Choroid plexus epithelial cell (primary cell): ENCODE data around the gene TNNI3.
"Not testable (repeated sequence)": the region's sequence is repeated elsewhere in the genome, so short reads cannot be mapped to it uniquely, and the experiment has no call there.

Experiments
- DNase-seq: peaks from one replicate; pipeline ENCODE4 v3.0.0-alpha.2; 2010; ENCODE audit warnings: low read depth
- H3K4me3 ChIP-seq: 2 replicates; pipeline ENCODE4 v1.5.1; 2011; ENCODE audit warnings: low read depth, mild to moderate bottlenecking, control low read depth, low read length, moderate library complexity
- TF ChIP-seq, protein P1 (sequence below): conservative IDR thresholded peaks from 2 replicates; pipeline ENCODE4 v1.5.1; 2011; ENCODE audit warnings: low read depth, mild to moderate bottlenecking, control low read depth, inconsistent platforms, low read length, moderate library complexity

Gene TNNI3

DNA sequence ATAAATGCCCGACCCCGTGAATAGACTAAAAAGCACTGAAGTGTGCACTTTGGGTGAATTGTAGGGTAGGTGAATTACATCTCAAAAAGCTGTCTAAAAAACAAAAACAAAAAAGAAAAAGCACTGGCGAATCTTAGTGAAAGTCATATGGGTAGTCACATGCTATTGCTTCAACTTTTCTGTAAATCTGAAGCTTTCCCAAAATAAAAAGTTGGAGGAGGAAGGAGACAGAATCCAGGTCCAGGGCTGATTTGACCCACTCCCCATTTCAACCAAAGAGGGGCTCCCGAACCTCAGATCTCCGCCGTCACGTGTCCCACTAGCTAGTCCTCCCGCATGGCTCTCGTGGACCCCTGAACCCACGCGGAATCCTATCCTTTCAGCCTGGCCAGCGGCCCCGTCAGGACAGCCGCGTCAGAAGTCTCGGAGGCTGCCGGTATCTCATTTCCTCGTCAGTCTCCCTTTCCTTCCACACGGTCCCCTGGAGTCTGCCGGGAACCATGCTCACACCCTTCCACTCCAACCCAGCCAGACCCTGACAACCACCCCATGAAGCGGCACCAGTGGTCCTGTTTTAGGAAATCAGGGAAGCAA, 46.2 kb downstream of the TNNI3 start:
- no peak overlapping the region for H3K4me3 ChIP-seq
- TF ChIP-seq, protein P1, sequence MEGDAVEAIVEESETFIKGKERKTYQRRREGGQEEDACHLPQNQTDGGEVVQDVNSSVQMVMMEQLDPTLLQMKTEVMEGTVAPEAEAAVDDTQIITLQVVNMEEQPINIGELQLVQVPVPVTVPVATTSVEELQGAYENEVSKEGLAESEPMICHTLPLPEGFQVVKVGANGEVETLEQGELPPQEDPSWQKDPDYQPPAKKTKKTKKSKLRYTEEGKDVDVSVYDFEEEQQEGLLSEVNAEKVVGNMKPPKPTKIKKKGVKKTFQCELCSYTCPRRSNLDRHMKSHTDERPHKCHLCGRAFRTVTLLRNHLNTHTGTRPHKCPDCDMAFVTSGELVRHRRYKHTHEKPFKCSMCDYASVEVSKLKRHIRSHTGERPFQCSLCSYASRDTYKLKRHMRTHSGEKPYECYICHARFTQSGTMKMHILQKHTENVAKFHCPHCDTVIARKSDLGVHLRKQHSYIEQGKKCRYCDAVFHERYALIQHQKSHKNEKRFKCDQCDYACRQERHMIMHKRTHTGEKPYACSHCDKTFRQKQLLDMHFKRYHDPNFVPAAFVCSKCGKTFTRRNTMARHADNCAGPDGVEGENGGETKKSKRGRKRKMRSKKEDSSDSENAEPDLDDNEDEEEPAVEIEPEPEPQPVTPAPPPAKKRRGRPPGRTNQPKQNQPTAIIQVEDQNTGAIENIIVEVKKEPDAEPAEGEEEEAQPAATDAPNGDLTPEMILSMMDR, result no peak
- DNase-seq, result no peak

DNA sequence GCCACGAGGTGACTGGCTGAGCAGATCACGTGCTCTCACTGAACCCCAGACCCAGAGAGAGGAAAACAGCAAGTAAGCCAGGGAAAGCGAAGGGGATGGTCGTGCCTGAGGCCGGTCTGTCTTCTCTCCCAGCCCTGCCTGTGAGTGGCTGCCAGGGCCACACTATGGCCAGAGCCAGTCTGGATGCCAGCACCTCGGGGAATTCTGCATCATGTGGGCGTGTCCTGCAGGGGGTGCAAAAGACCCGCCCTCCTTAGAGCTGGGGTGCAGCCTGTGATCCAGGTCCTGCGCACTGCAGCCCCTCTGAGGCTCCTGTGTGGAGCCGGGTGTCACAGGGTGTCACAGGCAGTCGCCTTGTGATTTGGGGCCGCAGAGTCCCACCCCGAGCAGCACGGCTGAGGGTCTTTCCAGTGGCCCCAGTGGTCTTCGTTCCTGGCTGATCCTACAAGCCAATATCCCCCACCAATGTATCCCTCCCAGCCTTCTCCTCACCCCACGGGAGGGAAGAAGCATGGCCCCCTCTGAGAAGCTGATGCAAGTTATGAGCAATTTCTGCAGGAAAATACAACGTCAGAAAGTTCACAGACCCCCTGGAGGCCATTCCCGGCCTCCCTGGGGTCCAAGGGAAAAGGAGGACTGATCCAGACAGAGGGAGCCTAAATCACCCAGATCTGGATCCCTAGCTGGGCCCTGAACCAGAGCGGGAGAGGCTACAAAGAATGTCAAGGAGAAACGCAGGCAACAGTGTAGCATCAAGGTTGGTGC, 47.8 kb downstream of the TNNI3 start:
- TF ChIP-seq, protein P1, result no peak
- H3K4me3 ChIP-seq, result no peak overlapping the region
- no peak for DNase-seq

DNA sequence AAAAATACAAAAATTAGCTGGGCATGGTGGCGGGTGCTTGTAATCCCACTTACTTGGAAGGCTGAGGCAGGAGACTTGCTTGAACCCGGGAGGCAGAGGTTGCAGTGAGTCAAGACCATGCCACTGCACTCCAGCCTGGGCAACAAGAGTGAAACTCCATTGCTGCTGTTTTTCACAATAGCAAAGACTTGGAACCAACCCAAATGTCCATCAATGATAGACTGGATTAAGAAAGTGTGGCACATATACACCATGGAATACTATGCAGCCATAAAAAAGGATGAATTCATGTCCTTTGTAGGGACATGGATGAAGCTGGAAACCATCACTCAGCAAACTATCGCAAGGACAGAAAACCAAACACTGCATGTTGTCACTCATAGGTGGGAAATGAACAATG, 50.3 kb downstream of the TNNI3 start:
- H3K4me3 ChIP-seq, DNase-seq: not testable (repeated sequence)

DNA sequence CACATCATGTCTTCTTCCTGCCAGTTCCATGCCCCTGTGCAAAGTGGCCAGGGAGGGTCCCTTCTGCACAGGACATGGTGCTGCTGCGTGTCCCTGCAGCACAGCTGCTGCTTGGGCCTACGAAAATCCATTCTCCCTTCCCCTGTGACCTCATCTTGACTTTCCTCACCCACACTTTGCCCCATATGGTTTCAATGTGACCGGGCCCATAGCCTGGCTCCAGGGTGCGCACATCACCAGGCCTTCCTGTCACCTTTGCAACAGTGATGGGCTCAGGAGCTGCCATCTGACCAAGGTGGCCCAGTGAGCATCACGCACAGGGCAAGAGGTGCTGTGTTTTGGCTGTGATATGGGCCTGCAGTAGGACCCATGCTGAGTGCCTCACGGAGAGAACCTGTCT, 50.9 kb downstream of the TNNI3 start:
- TF ChIP-seq, protein P1, result no peak
- no peak for DNase-seq
- no peak overlapping the region for H3K4me3 ChIP-seq

DNA sequence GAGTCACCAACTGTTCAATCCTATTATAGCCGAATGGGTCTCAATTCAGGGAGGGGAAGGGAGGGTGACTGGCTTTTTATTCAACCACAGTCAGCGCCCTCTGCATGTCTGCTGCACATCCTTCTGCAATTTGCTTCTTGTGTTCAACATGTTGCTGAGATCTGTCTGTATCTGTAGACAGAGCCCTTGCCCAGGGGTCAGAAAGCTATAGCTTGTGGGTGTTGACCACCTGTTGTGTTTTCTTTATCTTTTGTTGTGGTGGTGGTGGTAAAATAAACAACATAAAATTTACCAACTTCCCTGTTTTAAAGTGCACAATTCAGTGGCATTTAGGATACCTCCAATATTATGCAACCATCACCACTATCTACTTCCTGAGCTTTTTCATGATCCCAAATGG, 52.3 kb downstream of the TNNI3 start:
- no peak overlapping the region for H3K4me3 ChIP-seq
- no peak for DNase-seq
- TF ChIP-seq, protein P1, result no peak

DNA sequence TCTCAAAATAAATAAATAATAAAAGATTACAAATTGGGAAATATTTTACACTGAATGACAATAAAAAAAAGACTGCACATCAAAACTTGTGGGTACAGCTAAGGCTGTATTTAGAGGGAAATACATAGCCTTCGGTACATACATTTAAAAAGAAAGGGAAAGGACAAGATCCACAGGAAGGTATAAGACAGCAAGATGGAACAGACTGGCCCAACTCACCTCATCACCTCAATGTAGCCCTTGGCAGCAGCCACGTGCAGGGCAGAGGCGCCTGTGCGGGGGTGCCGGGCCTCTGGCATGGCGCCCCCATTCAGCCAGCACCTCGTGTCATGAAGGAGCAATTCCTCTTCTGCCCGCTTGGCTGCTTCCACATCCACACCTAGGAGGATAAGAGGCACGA, 54.3 kb downstream of the TNNI3 start:
- TF ChIP-seq, protein P1, result no peak
- DNase-seq, result no peak
- no peak overlapping the region for H3K4me3 ChIP-seq
